Transverse colon (tissue), 4 donors: ENCODE results near the gene ANKH.

Source experiments
- CTCF ChIP-seq, 5 experiments: fragments of 200-600 bp in 3 of 5; fragments of 450-650 bp in 2 of 5; sonication (generic) in 3 of 5; IDR thresholded peaks; 1 replicate in 2 of 5; 2 replicates in 3 of 5; pipeline ENCODE4 v1.5.1; 2016 to 2017; ENCODE audit warnings: antibody characterized with exemption in 5 of 5, inconsistent platforms in 3 of 5, mild to moderate bottlenecking in 2 of 5, moderate library complexity in 1 of 5
- POLR2A ChIP-seq: fragments of 450-650 bp; IDR thresholded peaks from one replicate; pipeline ENCODE4 v1.6.1; 2016; ENCODE audit warnings: antibody characterized with exemption, mild to moderate bottlenecking, moderate library complexity
- POLR2AphosphoS5 ChIP-seq, 3 donors: sonication (generic); formaldehyde crosslinking; IDR thresholded peaks; one replicate each; pipeline ENCODE4 v1.6.1; 2016; ENCODE audit warnings: antibody characterized with exemption in 3 of 3

DNA sequence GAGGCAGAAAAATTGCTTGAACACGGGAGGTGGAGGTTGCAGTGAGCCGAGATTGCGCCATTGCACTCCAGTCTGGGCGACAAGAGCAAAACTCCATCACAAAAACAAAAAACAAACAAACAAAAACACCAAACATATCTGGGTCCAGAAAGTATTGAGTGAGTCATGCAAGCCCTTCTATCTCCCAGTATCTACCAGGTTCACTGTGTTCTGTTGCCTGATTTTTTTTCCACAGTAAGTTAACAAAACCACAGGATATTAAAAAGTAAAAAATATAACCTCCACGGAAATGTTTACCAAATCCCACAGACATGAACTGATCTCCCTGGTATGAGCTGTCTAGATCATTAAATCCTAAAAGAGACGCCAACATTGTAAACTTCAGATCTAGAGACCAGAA is 94.4 kb downstream of the ANKH start:
- TF ChIP-seq POLR2AphosphoS5 (IDR thresholded peaks at IDR 0.05) (no peak), POLR2A (no peak), CTCF (IDR thresholded peaks at IDR 0.05) (no peak)
